Aorta (tissue), 5 donors: ENCODE data around the gene DTWD1. TPM values are rescaled to one million over a fixed set of nuclear protein-coding genes. Genes with fewer than 3 reads are reported as not detected.
"Not testable (repeated sequence)": the region's sequence is repeated elsewhere in the genome, so short reads cannot be mapped to it uniquely, and the experiment has no call there.

Source experiments
- ATAC-seq: fragments of 200-7000 bp; cut with Tn5 transposase; one replicate; pipeline ENCODE4 v1.9.1; 2022; ENCODE audit warnings: moderate library complexity; ENCODE audit not compliant: low FRiP score
- DNase-seq, 2 donors: peaks; one replicate each; pipeline ENCODE4 v3.0.0-alpha.2; 2020
- H3K27ac ChIP-seq, 2 donors: one replicate each; pipeline ENCODE4 v1.5.1; 2013; ENCODE audit warnings: low read length in 2 of 2, mild to moderate bottlenecking in 2 of 2, moderate library complexity in 2 of 2, control low read depth in 1 of 2, inconsistent platforms in 1 of 2, low read depth in 1 of 2
- H3K27me3 ChIP-seq, 2 donors: one replicate each; pipeline ENCODE4 v1.6.1; 2013; ENCODE audit warnings: control low read depth in 1 of 2, low read length in 1 of 2, mild to moderate bottlenecking in 1 of 2, moderate library complexity in 1 of 2; ENCODE audit not compliant: insufficient read depth in 2 of 2, control insufficient read depth in 1 of 2
- H3K36me3 ChIP-seq, 2 donors: one replicate each; pipeline ENCODE4 v1.6.1; 2013; ENCODE audit warnings: control low read depth in 1 of 2, low read length in 1 of 2, mild to moderate bottlenecking in 1 of 2; ENCODE audit not compliant: insufficient read depth in 2 of 2, control insufficient read depth in 1 of 2
- H3K4me1 ChIP-seq, 2 donors: one replicate each; pipeline ENCODE4 v1.6.1; 2013; ENCODE audit warnings: low read length in 2 of 2, control low read depth in 1 of 2, mild to moderate bottlenecking in 1 of 2, moderate library complexity in 1 of 2; ENCODE audit not compliant: insufficient read depth in 2 of 2, control insufficient read depth in 1 of 2
- H3K4me3 ChIP-seq, 2 donors: one replicate each; pipeline ENCODE4 v1.5.1; 2013; ENCODE audit warnings: low read length in 2 of 2, control low read depth in 1 of 2, mild to moderate bottlenecking in 1 of 2
- H3K9me3 ChIP-seq: one replicate; pipeline ENCODE4 v1.6.1; 2013; ENCODE audit warnings: mild to moderate bottlenecking, low read length; ENCODE audit not compliant: control insufficient read depth
- WGBS, 2 donors: extraction: QIAGEN DNeasy Blood & Tissue Kit; methylation state at CpG; one replicate each; pipeline ENCODE4 v1.1.7; 2013; 5-methylcytosine and 5-hydroxymethylcytosine counted together
- intact Hi-C, 2 donors: fragments of 100-400 bp; cut with DNase I; formaldehyde crosslinking; loops; one replicate each; pipeline versions ENCODE4 v1.14.2 to v1.15.0; 2022
- long read RNA-seq, 2 donors: library from polyadenylated mRNA; unstranded; transcript quantifications; one replicate each; pipeline ENCODE4 v2.0.0, GENCODE V29; 2020 to 2021
- polyA plus RNA-seq, 2 donors: library from polyadenylated mRNA; stranded (reverse); fragments of 200-250 nt; gene quantifications; one replicate each; pipeline ENCODE4 v1.2.3, GENCODE V29; 2013
- total RNA-seq, 2 donors: library from RNA; stranded (reverse); fragmentation: NEBNext Ultra II Directional; extraction: Animal tissue kit (Norgen Biotek cat#: 25700); gene quantifications; one replicate each; pipeline ENCODE4 v1.2.1, GENCODE V29; 2021
- donor health status: healthy with polysubstance abuse.
- donor health status: Bipolar disorder and iron deficiency.
- donor health status: DM: no; HTN: no; CAD: no.
- donor health status: DM: no; HTN: no; CAD: no.
- donor health status: DM: yes; HTN: yes; CAD: no.

The DTWD1 gene
- total RNA-seq (10 to 100 TPM; 30.0 to 54.4 TPM), polyA plus RNA-seq (10 to 100 TPM; 19.5 to 36.3 TPM)
- long read RNA-seq, donor 1, transcript DTWD1-202 (5 exons, 1,584 nt): major isoform, 9 of 41 reads
- long read RNA-seq, donor 1, partial matches to known transcripts: 7 of 41 reads
- long read RNA-seq, donor 1, other reads (novel, unspliced or antisense): 23 of 41 reads
- long read RNA-seq, donor 2, full-length matches to known transcripts: 6 of 28 reads
- long read RNA-seq, donor 2, partial matches to known transcripts: 2 of 28 reads
- long read RNA-seq, donor 2, other reads (novel, unspliced or antisense): 20 of 28 reads

GRCh38 chr15:49620658-49621368 lies at the start of gene DTWD1, which contains the start of gene FAM227B:
Gene DTWD1, plus strand, starts transcription at chr15:49621048. Its CDS starts 4,120 bp downstream, at chr15:49625168.
Gene FAM227B, minus strand, starts transcription at chr15:49620818. Its CDS starts 5,647 bp downstream, at chr15:49615171.
- Histone ChIP-seq H3K9me3 (peaks cover 2% of the 10 kb centered on the region), H3K4me3 (peak within 1 kb of the TSS; percentile 86 to 92), H3K4me1 (peaks cover 0 to 4% of the 10 kb centered on the region in 2 donors), H3K27ac (peak within 1 kb of the TSS; percentile 79 to 86), H3K27me3 (no peaks in the 10 kb centered on the region), H3K36me3 (peaks cover 0 to 2% of the 10 kb centered on the region in 2 donors)
- intact Hi-C loops: loop anchor here (2.0 to 10.0 kb wide), 4 partner anchors 282 to 466 kb away; partner anchors contain the start of gene COPS2 (in 1 of the 2)
- WGBS, 2 donors: 0 to 1% methylated on average over 57 to 59 of the region's 59 CpGs
- DNase-seq (peak; percentile 98 to 99), ATAC-seq (peak; percentile 100)

GRCh38 chr15:49573421-49573820 lies 47.4 kb upstream of the DTWD1 start:
- peaks cover 1% of the 10 kb centered on the region for H3K9me3 ChIP-seq
- WGBS, 2 donors: 79 to 85% methylated on average over 1 of the region's 1 CpG
- no peaks in the 10 kb centered on the region for H3K4me1 ChIP-seq
- H3K4me3 ChIP-seq: no peak overlapping the region
- no peak overlapping the region for H3K27ac ChIP-seq
- no peaks in the 10 kb centered on the region for H3K36me3 ChIP-seq
- H3K27me3 ChIP-seq: no peaks in the 10 kb centered on the region
- intact Hi-C loops: no loop called here
- no peak for DNase-seq
- ATAC-seq: no peak

DNA sequence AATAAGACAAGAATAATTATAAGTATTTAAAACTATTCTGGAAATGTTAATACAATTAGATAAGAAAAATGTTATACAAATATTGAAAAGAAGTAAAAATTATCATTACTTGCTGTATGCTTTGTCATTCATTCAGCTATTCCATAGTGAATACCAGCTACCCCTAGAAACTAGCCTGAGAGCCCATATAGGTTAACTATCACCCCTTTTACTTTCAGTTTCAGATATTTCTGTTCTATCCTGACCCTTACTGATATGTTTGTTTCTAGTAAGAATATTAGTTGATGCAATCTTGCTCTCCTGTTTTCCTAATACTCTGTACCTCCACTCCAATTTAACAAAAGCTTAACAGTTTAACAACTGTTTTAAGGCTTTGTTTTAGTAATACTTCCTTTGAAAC lies 31.8 kb upstream of the DTWD1 start:
- ATAC-seq (no peak), DNase-seq (no peak)
- intact Hi-C loops: no loop called here
- Histone ChIP-seq H3K4me1 (no peaks in the 10 kb centered on the region), H3K9me3 (no peaks in the 10 kb centered on the region), H3K36me3 (no peaks in the 10 kb centered on the region), H3K4me3 (no peak overlapping the region), H3K27me3 (no peaks in the 10 kb centered on the region), H3K27ac (no peak overlapping the region)

DNA sequence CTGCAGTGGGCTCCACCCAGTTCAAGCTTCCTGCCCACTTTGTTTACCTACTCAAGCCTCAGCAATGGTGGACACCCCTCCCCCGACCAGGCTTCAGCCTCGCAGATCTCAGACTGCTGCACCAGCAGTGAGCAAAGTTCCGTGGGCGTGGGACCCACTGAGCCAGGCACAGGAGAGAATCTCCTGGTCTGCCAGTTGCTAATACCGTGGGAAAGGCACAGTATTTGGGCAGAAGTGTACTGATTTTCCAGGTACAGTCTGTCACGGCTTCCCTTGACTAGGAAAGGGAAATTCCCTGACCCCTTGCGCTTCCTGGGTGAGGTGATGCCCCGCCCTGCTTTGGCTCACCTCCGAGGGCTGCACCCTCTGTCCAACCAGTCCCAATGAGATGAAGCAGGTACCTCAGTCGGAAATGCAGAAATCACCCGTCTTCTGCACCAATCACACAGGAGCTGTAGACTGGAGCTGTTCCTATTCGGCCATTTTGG lies 28.0 kb upstream of the DTWD1 start:
- H3K4me3 ChIP-seq, H3K27me3 ChIP-seq, ATAC-seq, H3K27ac ChIP-seq, H3K4me1 ChIP-seq, H3K36me3 ChIP-seq, H3K9me3 ChIP-seq, intact Hi-C loops: not testable (repeated sequence)
- DNase-seq: peak in 1 of 2 donors; percentile 42
- WGBS, 2 donors: 93 to 97% methylated on average over 12 of the region's 12 CpGs

GRCh38 chr15:49604625-49605409 lies 16.0 kb upstream of the DTWD1 start:
- intact Hi-C loops: no loop called here
- no peak overlapping the region for H3K4me3 ChIP-seq
- ATAC-seq: no peak
- H3K36me3 ChIP-seq: no peaks in the 10 kb centered on the region
- no peak overlapping the region for H3K27ac ChIP-seq
- WGBS, 2 donors: 95 to 97% methylated on average over 2 of the region's 2 CpGs
- H3K27me3 ChIP-seq: no peaks in the 10 kb centered on the region
- H3K4me1 ChIP-seq: no peaks in the 10 kb centered on the region
- DNase-seq: no peak
- H3K9me3 ChIP-seq: peaks cover 4% of the 10 kb centered on the region

- DNase-seq: peak in 1 of 2 donors; percentile 47
- H3K4me3 ChIP-seq: no peak overlapping the region
- 95 to 100% methylated on average over 2 of the region's 2 CpGs for WGBS, 2 donors
- ATAC-seq: no peak
- no peak overlapping the region for H3K27ac ChIP-seq
- no peaks in the 10 kb centered on the region for H3K4me1 ChIP-seq
- intact Hi-C loops: no loop called here
- no peaks in the 10 kb centered on the region for H3K36me3 ChIP-seq
- H3K27me3 ChIP-seq: no peaks in the 10 kb centered on the region
- H3K9me3 ChIP-seq: peaks cover 4% of the 10 kb centered on the region
Measured at GRCh38 chr15:49605588-49605987, 15.3 kb upstream of the DTWD1 start.

GRCh38 chr15:49606594-49606993 lies 14.3 kb upstream of the DTWD1 start:
- H3K36me3 ChIP-seq: no peaks in the 10 kb centered on the region
- ATAC-seq (no peak), DNase-seq (no peak)
- no peak overlapping the region for H3K4me3 ChIP-seq
- peaks cover 2% of the 10 kb centered on the region for H3K9me3 ChIP-seq
- H3K27ac ChIP-seq: no peak overlapping the region
- no peaks in the 10 kb centered on the region for H3K4me1 ChIP-seq
- no peaks in the 10 kb centered on the region for H3K27me3 ChIP-seq
- intact Hi-C loops: no loop called here

- ATAC-seq (no peak), DNase-seq (no peak)
- H3K4me3 ChIP-seq: no peak overlapping the region
- intact Hi-C loops: no loop called here
- H3K4me1 ChIP-seq: no peaks in the 10 kb centered on the region
- H3K9me3 ChIP-seq: no peaks in the 10 kb centered on the region
- no peak overlapping the region for H3K27ac ChIP-seq
- H3K27me3 ChIP-seq: no peaks in the 10 kb centered on the region
- WGBS, 2 donors: 92 to 96% methylated on average over 2 of the region's 2 CpGs
- no peaks in the 10 kb centered on the region for H3K36me3 ChIP-seq
Measured at GRCh38 chr15:49610157-49610918, 10.5 kb upstream of the DTWD1 start.
